Stimulated activated CD8-positive, alpha-beta memory T cell treated with anti-CD3 and anti-CD28 coated beads, Interleukin-4, amount 100 ng/mL, for 1 hour (primary cell): ENCODE data around the gene ELL3.
"Not testable (repeated sequence)": the region's sequence is repeated elsewhere in the genome, so short reads cannot be mapped to it uniquely, and the experiment has no call there.

ENCODE experiments used
- DNase-seq, 2 donors: peaks; one replicate each; pipeline ENCODE4 v3.0.0-alpha.2; 2020; ENCODE audit warnings: low read depth in 2 of 2, low spot score in 1 of 2

ELL3 gene, protein sequence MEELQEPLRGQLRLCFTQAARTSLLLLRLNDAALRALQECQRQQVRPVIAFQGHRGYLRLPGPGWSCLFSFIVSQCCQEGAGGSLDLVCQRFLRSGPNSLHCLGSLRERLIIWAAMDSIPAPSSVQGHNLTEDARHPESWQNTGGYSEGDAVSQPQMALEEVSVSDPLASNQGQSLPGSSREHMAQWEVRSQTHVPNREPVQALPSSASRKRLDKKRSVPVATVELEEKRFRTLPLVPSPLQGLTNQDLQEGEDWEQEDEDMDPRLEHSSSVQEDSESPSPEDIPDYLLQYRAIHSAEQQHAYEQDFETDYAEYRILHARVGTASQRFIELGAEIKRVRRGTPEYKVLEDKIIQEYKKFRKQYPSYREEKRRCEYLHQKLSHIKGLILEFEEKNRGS

GRCh38 chr15:43776718-43777266 is at the start of gene ELL3:
ELL3 (minus strand) TSS chr15:43776966; CDS start chr15:43776901, 65 bp downstream.
- peak; percentile 49 to 62 for DNase-seq

- DNase-seq: no peak
Observed at GRCh38 chr15:43826029-43826507, 49.3 kb upstream of the ELL3 start.

- DNase-seq: not testable (repeated sequence)
Observed at GRCh38 chr15:43825305-43825704, 48.5 kb upstream of the ELL3 start.

DNA sequence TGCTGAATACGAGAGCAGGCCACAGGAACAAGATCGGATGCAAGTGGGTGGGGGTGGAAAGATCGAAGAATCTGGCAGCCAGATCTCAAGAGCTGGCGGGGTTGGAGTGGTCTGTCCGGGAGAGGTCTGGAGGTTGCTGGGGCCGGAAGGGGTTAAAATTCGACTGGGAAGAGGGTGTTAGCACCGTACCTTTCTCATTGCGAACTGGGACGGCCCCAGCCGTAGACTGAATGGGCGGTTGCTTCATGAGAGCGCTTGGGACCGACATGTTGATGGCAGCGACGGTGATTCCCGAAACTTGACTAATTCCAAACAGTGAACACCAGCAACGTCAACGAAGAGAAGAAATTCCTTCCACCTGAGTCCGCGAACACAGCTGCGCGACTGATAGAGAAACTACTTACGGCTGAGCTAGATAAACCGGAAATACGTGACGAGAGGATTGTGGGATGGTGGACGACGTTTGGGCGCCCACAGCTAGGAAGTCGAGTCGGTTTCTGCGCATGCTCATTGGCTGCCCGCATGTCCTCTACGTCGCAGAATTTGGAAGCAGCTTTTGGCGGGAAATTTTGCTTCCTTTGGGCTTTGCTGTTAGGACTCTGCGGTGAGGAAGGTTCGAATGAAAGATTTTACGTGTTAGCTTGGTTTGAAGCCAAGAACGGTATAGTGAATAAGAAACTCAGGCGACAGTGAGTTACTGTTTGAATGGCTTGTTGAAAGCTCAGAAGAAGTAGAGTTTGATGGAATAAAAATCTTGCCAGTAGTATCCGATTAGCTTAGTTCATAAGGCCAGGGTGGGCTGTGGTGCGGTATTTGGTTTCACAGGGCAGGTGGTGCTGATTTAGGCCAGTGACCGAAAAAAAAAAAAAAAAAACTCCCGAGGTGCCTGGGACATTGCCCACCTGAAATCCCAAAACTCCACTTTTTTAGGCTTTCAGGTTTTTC is 47.8 kb upstream of the ELL3 start, which contains the start of gene MFAP1:
MFAP1 (minus strand) TSS at position 389 of the 945 bp plus-strand sequence; CDS start at position 268, 121 bp downstream.
- peak; percentile 80 to 85 for DNase-seq

GRCh38 chr15:43821505-43821904 is 44.7 kb upstream of the ELL3 start:
- DNase-seq: no peak

- DNase-seq: not testable (repeated sequence)
Observed at GRCh38 chr15:43815064-43815463, 38.3 kb upstream of the ELL3 start.

DNA sequence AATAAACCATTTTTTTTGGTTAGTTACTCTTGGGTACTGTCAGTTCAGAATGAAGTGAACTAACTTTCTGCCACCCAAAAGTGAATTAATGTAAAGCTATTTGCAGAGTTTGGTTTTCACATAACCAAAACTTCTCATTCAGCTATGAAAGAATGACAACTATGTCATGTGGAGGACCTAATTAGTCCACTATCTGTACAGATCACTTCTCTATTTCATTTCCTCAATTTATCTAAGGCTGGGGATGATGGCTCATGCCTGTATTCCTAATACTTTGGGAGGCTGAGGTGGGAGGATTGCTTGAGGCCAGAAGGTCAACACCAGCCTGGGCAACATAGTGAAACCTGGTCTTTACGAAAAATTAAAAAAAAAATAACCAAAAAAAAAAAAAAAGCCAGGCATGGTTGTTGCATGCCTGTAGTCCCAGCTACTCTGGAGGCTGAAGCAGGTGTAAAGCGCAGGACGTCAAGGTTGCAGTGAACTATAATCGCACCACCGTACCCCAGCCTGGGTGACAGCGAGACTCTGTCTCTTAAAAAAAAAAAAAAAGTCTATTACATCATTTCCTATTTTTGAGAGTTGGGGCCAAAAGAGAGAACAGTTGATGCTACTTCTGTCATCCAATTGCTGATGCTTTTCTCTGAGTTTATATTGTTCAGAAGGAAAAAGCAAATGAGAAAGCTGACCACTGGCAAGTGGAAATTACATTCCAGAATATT is 32.4 kb upstream of the ELL3 start:
- DNase-seq: no peak

DNA sequence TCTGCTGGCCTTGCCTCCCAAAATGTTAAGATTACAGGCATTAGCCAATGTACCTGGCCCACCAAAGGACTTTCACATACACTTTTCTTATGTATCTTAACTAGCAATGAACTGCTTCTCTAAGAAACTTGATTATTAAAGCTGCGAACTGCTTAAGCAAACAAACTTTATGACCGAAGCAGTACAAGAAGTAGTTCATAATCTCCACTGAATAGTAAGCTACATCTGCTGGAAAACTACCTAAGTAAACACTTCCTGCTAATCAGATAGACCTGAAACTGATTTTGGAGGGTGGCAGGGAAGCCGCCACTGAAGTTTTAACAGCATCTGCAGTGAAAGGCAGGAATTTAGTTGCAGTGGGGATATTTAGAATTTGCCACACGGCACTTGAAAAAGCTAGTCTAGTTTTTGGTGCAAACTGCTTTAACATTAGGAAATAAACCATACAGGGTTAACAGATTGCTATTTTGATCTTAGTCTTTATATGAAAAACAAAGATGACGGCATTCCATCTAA is 31.7 kb upstream of the ELL3 start:
- no peak for DNase-seq

- not testable (repeated sequence) for DNase-seq
Observed at GRCh38 chr15:43802676-43803075, 25.9 kb upstream of the ELL3 start.

DNA sequence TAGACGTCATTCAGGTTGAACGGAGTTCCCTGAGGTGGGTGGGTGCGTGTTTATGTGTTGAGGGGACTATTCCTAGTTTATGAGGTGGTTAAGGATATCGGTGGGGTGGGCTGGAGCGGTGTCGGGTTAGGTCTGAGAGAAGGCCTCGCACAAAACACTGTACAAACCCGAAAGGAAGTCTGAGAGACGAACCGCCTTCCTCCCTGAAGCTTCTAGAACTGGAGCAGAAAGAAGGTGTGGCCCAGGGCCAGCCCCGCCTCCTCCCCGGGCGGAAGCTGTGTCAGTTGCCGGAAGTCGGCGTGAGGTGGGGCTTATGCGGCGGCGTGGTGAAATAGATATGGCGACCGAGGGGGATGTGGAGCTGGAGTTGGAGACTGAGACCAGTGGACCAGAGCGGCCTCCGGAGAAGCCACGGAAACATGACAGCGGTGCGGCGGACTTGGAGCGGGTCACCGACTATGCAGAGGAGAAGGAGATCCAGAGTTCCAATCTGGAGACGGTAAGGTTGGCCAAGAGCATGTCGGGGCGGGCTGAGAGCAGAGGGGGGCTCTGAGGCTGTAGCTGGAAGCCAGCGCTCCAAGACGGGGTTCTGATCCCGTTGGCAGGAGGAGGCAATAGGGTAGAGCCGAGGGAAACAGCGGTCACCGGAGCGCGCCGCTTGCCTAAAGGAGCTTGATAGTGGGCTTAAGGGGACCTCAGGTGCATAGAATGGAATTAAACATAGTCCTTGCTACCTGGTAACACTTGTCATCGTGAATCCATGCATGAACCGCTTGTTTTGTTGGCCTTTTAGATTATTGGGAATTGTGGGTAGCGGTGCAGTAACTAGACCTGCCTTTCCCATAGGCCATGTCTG is 23.7 kb upstream of the ELL3 start, which contains the start of gene HYPK:
HYPK (plus strand) TSS at position 314 of the 856 bp plus-strand sequence; CDS start at position 338, 24 bp downstream.
- peak; percentile 77 to 83 for DNase-seq

DNA sequence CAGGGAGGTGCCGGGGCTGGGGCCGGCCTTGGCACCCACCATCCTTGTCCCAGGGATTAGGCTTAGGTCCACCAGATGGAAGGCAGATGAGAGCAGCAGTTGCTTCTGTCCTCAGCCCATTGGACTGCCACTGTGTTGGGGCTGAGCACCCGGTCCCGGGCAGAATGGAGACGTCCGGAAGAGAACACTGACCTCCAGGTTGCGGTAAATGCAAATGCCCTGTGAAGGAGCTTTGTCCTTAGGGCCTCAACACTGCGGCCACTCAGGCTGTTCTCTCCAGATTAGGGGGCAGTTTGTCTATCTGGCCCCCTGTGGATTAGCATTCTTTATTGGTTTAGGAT is 23.1 kb upstream of the ELL3 start, which contains the start of gene SERINC4:
SERINC4 (minus strand) TSS at position 276 of the 341 bp plus-strand sequence; CDS start at position 42, 234 bp downstream.
- DNase-seq: no peak

- DNase-seq: no peak
Observed at GRCh38 chr15:43799209-43799944, 22.6 kb upstream of the ELL3 start.

DNA sequence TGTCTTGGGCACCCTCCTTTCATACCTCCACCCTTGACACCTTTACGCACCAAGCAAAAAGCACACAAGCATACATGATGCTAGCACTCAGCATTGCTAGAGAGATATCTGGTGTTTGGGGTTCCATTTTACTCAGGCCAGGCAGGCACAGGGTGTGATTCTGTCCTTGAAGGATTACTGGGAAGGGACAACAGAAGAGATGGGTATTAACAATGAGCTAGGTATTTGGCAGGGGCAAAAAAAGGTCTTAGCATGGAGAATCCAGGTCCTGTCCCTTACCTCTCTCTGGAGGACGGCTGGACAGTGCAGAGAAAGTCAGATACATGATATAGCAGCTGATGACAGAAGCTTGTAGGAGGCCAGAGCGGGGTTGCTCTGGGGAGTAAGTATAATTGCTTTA is 19.8 kb upstream of the ELL3 start:
- no peak for DNase-seq

DNA sequence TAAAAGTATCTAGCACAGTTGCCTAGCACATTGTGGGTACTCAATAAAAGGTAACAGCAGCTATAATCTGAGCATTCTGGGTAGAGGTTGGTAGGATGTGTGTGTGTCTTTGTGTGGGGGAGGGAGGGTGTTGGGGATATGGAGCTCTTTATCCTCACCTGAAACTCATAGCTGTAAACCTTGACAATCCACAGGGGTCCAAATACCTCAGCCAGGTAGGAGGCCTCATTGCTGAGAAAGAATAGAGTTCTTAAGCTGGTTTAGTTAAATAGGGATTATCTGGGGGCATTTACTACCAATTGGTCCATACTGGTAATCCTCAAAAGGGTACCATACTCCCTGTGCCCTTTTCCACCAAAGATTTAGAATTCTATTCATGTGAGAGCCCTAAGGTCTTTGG is 19.2 kb upstream of the ELL3 start:
- no peak for DNase-seq

- DNase-seq: no peak
Observed at GRCh38 chr15:43795197-43795596, 18.4 kb upstream of the ELL3 start.

- DNase-seq: no peak
Observed at GRCh38 chr15:43794269-43795037, 17.7 kb upstream of the ELL3 start.

GRCh38 chr15:43793647-43794046 is 16.9 kb upstream of the ELL3 start:
- DNase-seq: no peak
